GM19455 (cell line): ENCODE measurements around the gene SCUBE2.

Experiments
- ATAC-seq: cut with Tn5 transposase; IDR thresholded peaks from one replicate; pipeline ENCODE4 v1.9.1; 2021; ENCODE audit not compliant: unreplicated experiment

Gene SCUBE2

GRCh38 chr11:8971196-8971923 lies 120.0 kb downstream of the SCUBE2 start:
- ATAC-seq: no peak
